Cerebellar cortex (tissue), 1 donor: ENCODE data around the gene ASH1L.
"Not testable (repeated sequence)": the region's sequence is repeated elsewhere in the genome, so short reads cannot be mapped to it uniquely, and the experiment has no call there.

Experiments used
- DNase-seq: peaks from one replicate; pipeline ENCODE4 v3.0.0-alpha.2; 2015; ENCODE audit warnings: low spot score

ASH1L gene

DNA sequence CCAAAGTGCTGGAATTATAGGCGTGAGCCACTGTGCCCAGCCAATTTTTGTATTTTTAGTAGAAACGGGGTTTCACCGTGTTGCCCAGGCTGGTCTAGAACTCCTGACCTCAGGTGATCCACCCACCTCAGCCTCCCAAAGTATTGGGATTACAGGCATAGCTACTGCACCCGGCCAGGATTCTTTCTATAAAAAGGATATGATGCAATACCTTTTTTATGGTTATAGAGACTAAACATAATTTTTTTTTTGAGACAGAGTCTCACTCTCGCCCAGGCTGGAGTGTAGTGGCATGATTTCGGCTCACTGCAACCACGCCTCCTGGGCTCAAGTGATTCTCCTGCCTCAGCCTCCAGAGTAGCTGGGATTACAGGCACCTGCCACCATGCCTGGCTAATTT lies 233.7 kb downstream of the ASH1L start:
- DNase-seq = not testable (repeated sequence)

DNA sequence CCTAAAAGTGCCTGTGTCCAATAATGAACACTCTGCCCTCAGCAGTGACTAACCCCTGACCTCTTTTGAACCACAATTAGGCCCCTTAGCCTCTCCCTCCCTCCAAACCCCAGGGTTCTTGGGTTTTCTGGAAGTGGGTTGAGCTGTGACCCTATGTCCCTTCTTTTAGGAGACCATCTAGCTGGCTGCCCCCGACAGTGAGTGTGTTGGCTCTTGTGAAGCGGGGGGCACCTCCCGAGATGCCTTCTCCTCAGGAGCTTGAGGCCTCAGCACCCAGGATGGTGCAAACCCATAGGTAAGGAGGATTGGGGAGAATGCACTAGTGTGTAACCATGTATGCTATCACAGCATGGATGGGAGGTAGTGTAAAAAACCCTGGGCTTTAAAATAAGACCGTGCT lies 234.6 kb downstream of the ASH1L start:
- no peak for DNase-seq

DNA sequence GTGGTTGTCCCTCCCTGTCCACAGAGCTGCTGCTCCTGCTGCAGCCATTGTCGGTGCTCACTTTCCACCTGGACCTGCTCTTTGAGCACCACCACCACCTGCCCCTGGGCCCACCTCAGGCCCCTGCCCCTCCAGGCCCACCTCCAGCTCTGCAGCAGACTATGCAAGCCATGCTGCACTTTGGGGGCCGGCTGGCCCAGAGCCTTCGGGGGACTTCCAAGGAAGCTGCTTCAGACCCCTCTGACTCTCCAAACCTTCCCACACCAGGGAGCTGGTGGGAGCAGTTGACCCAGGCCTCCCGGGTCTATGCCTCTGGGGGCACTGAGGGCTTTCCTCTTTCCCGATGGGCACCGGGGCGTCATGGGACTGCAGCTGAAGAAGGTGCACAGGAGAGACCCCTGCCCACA lies 236.0 kb downstream of the ASH1L start:
- DNase-seq = no peak

DNA sequence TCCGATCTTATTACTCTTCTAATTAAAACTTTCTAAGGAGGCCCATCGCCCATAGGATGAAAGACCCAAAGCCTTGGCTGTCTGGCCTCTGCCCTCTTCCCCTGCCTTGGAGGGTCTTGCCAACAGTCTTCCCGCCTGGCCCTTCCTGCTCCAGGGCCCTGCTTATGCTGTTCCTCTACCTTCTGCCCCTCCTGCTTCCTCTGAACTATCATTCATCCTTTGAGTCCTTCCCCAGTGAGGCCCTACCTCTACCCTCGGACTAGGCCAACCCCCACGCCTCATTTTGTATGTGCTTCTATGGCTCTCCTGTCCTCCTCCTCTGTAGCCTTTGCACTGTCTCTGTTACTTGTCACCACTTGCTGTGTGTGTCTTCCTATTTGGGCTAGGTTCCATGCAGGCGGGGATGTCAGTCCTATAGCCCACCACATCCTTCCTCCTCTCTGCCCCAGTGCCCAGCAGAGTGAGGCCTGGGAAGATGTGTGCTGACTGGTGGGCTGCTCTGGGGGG lies 236.5 kb downstream of the ASH1L start:
- no peak for DNase-seq

DNA sequence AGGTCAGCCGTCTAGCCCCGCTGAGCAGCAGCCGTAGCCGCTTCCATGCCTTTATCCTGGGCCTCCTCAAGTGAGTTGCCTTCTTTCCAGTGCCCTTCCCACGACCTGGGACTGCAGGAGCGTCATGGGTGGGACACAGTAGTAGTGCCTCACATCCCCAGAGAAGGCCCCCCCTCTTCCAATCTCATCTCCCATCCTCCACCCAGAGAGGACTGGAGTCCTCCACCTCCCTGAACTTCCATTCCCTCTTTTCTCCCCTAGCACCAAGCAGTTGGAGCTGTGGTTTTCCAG lies 237.1 kb downstream of the ASH1L start:
- peak; percentile 24 for DNase-seq

DNA sequence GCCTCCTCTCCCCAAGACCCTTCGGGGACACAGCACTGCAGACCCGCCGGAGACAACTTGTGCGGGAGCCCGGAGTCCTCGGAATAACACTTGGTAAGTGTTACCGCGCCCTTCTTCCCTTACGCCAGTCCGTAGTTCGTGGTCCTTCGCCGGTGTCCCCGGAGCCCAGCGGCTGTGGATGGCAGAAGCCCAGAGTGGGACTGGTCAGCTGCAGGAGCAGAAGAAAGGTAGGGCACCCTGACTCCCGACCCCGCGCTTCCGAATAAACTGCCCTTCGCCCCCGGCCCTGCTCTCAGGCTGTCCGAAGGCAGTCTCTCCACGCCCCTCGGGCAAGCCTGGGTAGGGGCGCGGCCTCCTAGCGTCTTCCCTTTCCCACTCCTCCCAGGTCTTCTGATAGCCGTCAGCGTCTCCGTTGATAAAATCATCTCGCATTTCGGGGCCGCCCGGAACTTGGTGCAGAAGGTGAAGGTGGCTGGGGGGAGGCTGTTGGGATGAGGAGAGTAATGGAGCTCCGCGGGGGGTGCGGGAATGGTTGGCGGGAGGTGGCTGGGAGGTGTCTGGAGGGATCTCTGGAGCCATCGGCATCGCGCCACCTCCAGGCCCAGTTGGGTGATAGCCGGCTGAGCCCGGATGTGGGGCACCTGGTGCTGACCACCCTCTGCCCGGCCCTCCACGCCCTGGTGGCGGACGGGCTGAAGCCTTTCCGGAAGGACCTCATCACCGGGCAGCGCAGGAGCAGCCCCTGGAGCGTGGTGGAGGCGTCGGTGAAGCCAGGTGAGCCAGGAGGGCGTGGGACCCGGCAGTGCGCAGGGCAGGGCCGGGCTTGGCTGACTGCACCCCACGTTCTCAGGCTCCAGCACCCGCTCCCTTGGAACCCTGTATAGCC lies 237.6 kb downstream of the ASH1L start:
- peak; percentile 57 for DNase-seq

DNA sequence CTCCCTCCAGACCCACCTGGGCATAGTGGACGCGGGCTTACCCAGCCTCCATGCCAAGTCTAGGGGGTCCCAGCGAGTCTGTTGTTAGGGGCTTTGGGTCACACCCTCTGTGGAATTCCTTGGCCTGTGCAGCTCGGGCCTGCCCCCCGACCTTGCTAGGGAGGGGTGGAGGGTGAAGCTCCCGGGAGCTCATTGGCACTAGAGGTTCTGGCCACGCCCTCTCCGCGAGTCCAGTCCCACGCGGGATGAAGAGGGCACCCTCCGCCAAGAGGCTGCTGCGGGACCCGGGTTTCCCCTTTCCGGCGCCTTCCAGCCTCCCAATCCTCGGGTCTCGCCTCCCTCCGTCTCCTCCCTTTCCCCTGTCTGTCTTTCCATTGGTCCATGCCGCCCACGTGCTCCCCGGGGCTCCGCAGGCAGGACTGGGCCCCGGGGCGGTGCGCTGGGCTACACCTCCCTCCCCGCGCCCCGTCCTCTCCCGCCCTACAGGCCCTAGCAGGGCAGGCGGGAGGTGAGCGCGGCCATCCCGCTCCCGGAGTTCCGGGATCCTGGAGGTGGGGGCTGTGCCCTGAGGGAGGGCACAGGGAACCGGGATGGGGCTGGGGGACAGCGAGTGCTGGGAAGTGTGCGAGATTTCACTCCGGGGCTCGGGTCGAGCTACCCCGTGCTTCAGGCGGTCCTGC lies 238.4 kb downstream of the ASH1L start:
- peak; percentile 94 for DNase-seq

DNA sequence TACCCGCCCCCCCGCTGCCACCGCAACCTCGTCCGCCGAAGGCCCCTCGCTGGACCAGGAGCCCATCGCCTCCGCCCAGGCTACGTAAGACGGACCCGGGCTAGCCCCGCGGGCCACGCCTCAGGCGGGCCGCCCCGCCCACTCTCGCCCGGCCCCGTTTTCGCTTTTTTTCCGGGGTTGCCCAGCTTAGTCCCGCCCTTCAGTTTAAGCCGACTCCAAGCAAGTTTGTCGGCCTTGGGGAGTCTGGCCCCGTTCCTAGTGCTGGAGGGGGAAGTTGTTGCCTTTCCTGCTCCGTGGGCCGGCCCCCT lies 238.9 kb downstream of the ASH1L start:
- peak; percentile 75 for DNase-seq

DNA sequence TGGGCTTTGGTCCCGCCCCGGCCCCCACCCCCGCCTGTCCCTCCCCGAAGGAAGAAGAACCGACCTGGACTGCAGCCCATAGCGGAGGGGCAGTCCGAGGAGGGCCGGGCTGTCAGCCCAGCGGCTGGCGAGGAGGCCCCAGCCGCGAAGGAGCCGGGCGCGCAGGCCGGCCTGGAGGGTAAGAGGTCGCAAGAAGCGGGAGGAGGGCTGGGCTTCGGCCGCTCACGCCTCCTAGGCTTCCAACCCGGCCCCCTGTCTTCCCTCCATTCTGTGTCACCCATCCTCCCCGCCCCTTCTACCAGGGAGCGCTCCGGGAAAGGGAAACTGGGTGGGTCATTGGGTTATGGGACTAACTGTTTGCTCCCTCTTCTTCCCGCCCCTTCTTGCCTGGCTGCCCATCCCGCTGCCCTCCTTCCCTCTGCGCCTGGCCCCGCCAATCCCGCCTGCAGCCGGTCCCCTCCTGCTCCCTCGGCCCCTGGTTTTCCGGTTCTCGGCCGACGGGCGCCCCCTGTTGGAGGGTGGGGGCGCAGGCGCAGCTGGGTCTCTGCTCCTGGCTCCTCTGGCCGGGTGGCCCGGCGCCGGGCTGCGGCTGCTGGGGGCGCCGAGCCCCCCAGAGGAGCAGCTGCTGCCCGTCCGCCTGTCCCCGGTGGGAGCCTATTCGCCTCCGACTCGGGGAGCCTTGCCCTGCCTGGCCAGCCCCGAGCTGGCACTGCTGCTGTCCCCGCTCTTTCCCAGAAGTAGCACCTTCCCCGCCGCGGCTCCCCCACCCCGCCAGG lies 239.5 kb downstream of the ASH1L start:
- DNase-seq = peak; percentile 91

DNA sequence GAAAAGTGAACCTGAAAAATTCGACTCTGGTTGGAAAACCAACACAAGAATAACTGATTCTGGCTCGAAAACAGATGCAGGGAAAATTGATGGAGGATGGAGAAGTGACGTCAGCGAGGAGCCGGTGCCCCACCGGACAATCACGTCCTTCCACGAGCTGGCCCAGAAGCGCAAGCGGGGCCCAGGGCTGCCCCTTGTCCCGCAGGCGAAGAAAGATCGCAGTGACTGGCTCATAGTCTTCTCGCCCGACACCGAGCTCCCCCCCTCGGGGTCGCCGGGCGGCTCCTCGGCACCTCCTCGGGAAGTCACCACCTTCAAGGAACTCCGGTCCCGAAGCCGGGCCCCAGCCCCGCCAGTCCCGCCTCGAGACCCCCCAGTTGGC lies 240.0 kb downstream of the ASH1L start:
- DNase-seq = peak; percentile 50

DNA sequence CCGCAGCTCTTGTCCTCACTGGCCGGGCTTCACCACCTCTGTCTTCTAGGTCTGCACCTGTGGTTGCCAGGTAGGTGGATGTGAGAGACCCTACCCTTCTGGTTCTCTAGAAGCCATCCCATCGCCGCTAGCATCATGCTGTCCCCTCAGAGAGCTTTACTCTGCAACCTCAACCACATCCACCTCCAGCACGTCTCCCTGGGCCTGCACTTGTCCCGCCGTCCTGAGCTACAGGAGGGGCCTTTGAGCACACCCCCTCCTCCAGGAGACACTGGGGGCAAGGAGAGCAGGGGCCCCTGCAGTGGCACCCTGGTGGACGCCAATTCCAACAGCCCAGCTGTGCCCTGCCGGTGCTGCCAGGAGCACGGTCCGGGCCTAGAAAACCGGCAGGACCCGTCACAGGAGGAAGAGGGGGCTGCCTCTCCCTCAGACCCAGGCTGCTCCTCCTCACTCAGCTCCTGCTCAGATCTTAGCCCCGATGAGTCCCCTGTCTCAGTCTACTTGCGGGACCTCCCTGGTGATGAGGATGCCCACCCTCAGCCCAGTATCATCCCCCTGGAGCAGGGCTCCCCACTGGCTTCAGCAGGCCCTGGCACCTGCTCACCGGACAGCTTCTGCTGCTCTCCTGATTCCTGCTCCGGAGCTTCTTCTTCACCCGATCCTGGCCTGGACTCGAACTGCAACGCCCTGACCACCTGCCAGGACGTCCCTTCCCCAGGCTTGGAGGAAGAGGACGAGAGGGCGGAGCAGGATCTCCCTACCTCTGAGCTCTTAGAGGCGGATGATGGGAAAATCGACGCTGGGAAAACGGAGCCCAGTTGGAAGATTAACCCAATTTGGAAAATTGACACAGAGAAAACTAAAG lies 240.7 kb downstream of the ASH1L start:
- peak; percentile 57 for DNase-seq

DNA sequence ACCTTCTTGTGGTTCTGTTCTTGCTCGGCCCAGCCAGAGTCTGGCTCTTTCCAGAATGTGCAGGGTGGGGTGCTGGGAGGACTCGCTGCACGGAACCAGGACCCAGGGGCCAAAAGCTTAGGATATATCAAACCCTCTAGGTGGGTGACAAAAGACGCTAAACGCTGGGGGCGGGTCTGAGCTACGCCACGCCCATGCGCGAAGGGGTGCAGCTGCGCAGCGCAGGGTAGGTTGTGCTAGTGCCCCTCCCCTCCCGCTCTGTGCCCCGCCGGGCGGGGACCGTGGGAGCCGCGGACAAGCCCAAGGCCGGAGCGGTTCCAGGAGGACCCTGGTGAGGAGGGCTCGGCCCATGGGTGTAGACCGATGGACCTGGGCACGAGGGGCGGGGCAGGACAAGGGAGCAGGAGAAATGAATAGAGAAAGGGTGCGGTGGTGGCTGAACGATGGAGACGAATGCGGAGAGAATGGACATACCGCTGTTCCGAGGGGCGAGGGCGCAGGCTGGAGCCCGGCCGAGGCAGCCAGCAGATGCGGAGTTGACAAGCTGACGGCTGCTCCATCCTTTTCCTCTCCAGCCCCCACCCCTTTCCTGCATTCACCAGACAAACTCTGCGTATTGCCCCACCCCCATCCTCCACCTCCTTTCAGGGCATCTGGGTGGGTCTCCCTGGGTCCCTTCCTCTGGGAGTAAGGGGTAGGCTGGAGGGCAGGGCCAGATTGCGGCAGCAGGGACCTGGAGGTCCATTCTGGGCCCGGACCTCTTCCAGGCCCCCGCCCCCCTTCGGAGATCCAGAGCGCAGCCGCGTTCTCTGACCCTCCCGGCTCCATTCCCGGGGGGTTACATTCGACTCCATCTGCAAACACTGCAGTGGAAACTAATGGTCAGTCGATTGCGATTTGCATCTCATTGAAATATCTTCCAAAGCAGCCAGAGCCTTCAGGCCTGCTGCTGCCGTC lies 241.7 kb downstream of the ASH1L start, which contains the start of gene RUSC1:
Gene RUSC1, plus strand, starts transcription at position 234 of the 957 bp plus-strand sequence. CDS start 880 bp downstream, outside the sequence.
- DNase-seq = peak; percentile 92

DNA sequence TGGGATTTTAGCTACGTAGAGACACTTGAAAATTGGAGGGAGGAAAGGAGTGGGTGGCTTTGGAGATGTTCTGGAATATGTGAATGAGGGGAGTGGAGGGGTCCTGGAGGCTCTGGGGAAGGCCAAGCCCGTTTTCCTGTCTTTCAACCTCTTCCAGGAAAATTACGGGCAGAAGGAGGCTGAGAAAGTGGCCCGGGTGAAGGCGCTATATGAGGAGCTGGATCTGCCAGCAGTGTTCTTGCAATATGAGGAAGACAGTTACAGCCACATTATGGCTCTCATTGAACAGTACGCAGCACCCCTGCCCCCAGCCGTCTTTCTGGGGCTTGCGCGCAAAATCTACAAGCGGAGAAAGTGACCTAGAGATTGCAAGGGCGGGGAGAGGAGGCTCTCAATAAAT lies 242.4 kb downstream of the ASH1L start:
- DNase-seq = no peak

DNA sequence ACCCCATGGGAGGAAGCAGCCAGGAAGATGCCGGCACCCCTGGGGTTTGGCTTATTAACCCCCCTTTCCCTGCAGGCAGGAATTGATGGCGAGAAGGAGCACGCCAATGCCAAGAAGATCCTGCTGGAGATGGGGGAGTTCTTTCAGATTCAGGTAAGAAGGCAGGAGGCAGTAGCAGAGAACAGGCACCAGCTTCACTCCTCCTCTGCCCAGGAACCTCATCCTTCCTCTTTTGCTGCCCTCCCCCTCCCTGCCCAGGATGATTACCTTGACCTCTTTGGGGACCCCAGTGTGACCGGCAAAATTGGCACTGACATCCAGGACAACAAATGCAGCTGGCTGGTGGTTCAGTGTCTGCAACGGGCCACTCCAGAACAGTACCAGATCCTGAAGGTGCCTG lies 243.1 kb downstream of the ASH1L start:
- no peak for DNase-seq

DNA sequence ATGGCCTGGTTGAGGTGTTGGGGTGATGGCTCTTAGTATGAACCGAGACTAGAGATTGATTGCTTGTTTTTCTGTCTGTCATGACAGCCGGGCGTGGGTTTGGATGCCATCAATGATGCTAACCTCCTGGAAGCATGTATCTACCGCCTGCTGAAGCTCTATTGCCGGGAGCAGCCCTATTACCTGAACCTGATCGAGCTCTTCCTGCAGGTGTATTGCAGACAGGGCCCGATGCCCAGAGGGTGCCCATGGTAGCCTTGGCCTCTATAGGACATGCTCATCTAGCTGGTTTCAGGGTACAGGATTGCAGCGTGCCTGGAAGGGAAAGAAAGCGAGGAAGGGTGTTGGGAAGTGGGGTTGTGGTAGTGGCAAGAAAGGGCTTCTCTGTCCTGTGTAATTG lies 244.5 kb downstream of the ASH1L start:
- DNase-seq = no peak

DNA sequence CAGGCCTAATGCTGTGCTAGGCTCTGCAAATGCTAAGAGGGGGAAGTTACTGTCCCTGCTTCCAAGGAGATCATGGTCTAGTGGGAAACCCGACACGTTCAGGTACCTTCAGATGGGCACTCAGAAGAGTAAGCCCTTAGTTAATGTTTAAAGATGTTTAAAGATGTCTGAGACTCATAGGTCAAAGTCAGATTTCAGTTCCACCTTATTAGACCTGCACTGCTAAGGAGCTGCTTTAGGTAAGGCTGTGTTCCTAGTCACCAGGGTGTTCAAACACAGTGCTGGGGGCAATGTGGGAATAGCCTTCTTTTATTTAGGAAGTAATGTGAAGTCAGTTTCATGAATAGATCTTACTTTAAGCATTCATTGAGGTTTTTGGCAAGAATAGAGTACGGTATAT lies 245.7 kb downstream of the ASH1L start:
- no peak for DNase-seq

DNA sequence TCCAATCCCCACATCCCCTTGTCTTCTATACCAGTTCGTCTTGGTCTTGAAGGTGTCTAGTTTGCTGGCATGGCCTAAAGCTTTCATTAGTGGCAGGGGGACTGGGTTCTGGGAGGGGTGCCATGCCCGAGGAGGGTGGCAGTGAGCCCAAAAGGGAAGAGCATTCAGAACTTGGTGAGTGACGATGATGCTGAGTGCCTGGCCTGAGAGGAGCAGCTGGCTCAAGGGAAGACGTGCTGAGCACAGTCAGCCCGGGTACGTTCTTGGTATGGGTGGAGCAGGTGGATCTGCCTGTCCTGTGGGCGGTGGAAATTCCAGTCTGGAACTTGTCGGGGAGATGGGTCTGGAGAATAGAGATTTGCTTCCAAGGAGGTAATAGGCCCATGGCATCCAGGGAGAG lies 249.3 kb downstream of the ASH1L start:
- no peak for DNase-seq

DNA sequence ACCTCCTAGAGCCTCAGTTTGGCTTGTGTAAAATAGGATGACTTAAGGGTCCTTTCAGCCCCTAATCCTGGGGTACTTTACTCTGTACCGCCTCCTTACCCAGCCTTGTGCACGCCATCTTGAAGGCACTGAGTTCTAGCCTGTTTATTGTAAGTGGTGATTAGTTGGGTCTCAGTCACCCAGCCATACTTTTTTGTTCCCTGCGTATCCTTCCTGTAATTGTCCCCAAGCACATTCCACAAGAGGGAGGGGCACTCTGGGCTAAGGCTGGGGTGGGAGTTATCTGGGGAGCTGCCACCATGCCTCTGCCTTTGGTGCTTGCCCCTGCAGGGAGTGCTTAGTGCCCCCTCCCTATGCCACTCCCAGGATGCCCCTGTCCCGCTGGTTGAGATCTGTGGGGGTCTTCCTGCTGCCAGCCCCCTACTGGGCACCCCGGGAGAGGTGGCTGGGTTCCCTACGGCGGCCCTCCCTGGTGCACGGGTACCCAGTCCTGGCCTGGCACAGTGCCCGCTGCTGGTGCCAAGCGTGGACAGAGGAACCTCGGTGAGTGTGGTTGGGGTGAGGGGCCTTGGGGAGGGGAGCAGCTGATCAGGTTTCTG lies 253.1 kb downstream of the ASH1L start:
- DNase-seq = no peak

DNA sequence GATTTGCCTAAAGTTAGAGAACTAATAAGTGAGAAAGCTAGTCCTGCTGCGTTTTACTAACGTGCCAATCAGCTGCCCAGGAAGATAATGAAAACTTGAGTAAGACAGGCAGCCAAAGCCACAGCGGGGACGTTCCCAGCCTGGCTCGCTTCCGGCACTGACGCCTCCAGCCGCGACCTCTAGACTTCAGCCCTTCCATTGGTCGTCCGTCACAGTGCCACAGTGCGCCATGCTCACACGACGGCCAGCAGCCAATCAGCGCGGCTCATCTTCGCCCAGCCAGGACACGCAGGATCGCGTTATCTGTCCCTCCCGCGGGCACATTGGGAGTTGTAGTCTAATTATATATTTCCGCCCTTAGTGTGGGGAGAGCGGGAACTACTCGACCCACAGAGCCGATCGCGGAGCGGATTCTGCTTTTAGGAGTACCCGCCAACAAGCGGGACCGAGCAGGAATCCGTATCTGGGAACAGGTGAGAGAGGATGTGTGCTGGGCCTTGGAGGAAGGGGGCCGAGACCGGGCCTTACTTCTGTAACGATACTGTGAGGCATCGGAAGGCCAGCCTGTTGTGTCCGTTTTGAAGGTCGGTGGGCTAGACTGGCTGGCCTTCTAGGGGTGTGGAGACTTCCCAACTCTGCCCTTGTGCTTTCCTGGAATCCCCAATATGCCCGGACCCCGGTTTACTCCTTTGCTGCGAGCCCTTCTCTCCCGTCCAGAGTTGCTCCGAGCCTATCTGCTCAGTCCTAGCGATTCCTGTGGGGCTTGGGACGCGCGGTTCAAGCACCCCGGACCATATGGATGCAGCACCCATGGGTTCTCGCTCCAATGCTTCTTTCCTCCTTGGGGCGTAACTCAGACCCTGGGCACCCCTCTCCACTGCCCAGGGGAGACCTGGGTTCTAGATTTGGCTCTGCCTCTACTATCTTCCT lies 253.8 kb downstream of the ASH1L start, which contains the start of gene FDPS:
Gene FDPS, plus strand, starts transcription at position 374 of the 930 bp plus-strand sequence. CDS start 924 bp downstream, outside the sequence.
- peak; percentile 100 for DNase-seq
